ENCODE data around the gene WDR72.
"Not testable (repeated sequence)": the region's sequence is repeated elsewhere in the genome, so short reads cannot be mapped to it uniquely, and the experiment has no call there.

Gene WDR72

DNA sequence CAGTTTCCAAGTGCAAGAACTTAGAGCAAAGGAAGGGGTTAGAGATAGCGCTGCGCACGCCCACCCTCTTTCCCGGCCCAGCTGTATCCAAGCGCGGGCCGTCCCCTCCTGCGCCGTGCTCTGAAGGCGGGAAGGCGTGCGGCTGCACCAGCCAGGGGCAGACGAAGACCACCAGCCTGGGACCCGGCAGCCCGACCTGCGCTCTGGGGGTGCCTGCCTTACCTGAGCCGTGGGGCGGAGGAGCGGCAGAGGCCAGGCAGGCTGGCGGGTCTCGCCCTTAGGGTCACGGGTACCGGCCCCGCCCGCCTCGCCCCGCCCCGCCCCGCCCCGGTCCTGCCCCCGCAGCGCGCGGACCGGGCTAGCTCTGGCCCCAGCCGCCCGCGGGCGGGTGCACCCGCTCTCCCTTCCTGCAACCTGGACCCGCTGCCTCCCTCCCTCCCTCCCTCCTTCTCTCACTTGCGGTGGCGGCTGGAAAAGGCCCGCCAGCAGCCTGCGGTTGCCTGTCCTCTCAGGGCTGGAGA lies at the start of gene WDR72:
TSS of gene WDR72 (minus strand) at position 253 of the 521 bp plus-strand sequence. CDS start 26,514 bp downstream, outside the sequence.
- DNase-seq: no peak

DNA sequence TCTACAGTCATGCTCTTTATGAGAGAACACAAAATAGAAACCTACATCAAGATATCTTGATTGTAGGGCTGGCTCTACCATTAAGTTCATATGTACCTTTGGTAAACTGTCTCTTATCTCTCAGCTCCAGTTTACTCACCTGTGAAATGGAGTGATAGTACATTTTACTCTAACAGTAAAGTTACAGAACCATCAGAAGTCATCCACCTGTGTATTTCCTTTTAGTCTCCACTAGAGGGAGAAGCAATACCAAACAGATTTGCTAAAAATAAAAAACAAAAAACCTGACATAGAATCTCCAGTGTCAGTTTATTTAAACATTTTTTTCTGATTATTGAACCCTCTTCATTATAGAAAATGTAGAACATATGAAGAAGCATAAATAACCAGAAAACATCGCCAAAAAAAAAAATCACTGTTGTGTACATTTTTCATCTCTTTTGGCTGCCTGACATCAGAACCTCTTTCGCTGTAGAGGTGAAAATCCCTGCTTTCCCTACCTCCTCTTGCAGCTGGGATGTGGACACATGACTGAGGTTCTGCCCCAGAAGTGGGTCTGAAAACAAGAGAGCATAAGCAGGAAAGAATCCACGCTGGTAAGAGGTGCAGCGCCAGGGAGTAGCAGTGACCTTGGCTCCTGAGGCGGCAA lies 48.7 kb upstream of the WDR72 start:
- no peak for DNase-seq

DNA sequence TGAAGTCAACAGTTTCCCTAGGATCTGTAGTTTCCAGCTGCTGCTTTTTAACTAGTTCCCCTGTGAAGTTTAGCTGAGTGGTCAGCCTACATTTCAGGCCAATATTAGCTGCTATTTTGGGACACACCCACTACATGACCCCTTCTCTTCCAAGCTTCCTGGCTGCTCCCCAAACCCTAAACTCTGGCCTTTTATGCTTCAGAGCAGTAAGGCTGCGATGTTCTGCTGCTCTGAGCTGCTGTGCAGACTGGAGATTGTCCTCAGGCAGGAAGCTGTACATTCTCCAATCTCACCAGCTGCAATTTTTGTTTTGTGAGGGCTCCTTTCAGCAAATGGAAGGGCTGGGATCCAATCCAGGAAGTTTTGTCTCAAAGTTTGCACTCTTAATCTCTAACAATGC lies 48.0 kb upstream of the WDR72 start:
- DNase-seq: no peak

- no peak for DNase-seq
Observed at GRCh38 chr15:53802672-53803071, 43.2 kb upstream of the WDR72 start.

DNA sequence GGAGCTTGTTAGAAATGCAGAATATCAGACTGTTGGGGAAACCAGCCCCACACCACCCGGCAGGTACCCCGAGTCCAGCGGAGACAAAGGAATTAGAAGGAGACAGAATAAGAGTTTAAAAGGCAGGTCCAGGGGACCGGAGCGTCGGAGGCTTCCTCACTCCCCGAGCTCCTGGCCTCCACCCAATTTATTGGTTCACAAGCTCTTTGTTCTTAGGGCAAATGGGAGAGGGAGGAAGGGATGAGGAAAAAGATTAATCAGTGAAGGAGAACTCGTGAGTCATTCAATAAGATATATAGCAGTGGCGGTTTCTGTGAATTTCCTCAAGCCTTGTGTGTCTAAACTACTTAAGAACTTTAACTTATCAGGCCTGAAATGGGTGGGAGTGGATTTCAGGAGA lies 32.1 kb upstream of the WDR72 start:
- DNase-seq: no peak

- DNase-seq: no peak
Observed at GRCh38 chr15:53789654-53790375, 30.4 kb upstream of the WDR72 start.

DNA sequence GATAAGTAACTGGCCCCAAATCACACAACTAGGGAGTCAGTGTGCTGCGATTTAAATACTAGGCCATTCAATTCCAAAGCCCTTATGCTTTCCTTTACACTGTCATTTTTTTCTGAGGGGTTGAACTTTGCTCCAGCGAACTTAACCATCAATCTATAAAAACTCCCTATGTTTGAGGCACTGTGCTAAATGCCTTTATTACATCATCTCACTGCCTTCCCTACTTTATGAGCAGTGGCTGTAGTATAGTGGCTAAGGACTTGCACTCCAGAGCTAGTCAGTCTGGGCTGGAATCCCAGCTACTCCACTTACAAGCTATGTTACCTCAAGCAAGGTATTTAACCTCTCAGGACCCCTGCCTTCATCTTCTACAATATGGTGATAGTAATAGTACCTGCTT lies 26.9 kb upstream of the WDR72 start:
- no peak for DNase-seq

DNA sequence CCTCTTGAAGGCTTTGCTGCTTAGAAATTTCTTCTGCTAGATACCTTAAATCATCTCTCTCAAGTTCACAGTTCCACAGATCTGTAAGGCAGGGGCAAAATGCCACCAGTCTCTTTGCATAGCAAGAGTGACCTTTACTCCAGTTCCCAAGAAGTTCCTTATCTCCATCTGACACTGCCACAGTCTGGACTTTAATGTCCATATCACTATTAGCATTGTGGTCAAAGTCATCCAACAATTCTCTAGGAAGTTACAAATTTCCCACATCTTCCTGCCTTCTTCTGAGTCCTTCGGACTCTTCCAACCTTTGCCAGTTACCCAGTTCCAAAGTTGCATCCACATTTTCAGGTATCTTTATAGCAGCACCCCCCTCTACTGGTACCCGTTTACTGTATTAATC lies 25.8 kb upstream of the WDR72 start:
- not testable (repeated sequence) for DNase-seq

DNA sequence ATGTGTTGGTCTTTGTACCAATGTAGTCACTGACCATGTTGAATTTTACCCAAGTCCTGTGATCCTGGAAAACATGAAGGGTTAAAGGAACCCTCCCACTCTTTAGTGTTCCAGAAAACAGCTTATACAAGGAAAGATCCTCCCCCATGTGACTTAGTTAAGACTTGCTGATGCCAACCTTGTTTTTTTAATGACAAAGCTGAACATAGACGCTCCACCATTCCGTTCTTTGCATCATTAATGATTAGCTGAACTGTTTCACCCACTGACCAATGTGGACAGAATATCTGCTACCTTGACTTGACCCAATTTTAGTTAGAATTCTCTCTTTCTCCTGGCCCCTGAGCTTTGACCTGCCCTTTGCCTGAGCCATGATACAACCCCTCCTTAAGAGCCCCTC lies 3.5 kb upstream of the WDR72 start:
- DNase-seq: no peak

DNA sequence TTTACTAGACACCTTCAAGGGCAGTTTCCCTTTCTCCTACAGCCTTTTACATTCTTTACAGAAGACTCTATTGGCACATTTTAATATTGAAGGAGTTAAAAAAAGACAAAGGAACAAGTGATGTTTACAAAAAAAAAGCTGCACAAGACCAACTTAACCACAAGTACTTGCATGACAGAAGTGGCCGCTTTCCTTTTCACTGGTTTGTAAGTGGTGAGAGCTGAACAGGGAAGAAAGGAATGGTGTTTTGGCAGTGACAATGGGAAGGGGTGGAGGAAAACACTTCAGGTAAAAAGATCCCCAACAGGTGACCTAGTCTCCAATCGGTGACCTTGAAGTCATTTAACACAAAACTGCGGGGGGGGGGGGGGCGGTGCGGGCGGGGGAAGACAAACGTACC lies 1.1 kb downstream of the WDR72 start:
- DNase-seq: no peak

DNA sequence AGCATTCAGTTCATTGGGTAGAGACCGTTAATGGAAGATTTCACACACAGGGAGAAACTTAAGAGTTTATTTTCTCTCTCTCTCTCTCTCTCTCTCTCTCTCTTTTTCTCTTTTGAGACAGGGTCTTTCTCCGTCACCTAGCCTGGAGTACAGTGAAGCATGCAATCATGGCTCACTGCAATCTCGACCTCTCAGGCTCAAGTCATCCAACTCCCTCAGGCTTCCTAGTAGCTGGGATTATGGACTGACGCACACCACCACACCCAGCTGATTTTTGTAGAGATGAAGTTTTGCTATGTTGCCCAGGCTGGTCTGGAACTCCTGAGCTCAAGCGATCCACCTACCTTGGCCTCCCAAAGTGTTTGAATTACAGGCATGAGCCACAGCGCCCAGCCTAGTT lies 1.6 kb downstream of the WDR72 start:
- DNase-seq: no peak

- DNase-seq: no peak
Observed at GRCh38 chr15:53753813-53754212, 5.7 kb downstream of the WDR72 start.

- no peak for DNase-seq
Observed at GRCh38 chr15:53752406-53752805, 7.1 kb downstream of the WDR72 start.

DNA sequence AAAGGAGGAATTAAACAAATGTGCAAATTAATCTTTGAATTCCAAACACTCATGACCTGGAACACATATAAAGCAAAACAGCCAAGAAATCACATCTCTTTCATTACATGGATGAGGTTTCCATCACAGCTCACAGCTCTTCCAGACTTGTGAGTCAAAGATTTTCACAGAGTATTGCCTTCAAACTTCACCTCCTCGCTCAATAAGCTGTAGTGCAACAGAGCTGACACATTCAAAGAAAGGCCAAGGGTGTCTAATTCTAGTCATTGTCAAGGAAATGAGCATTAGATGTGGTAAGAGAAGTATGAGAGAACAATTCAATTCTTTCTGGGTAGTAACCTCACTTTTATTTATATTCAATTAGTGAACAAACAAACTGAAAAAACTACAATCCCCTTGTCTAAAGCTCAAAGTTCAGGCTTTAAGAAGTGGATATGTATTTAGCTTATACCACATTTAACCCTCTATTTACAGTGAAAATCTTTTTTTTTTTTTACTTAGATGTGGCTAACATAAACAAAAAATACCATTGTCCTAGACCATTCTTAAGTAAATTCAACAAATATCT lies 11.9 kb downstream of the WDR72 start:
- no peak for DNase-seq

DNA sequence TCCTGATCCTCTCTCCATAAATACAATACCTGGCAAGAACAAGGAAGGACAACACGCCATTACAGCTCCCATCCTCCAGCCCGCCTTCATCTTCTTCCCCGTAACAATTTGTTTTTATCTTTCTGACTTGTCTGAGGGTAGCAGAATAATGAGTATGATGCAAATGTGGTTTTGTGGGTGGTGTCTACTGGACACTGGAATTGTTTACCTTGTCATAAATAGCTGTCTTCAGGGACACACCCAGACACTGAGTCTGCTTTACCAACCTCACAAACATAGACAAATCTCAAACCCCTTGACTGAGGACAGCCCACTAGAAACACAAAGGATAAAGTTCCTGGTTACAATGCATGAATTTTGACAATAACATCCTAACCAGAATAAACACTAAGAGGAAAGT lies 13.4 kb downstream of the WDR72 start:
- DNase-seq: no peak

DNA sequence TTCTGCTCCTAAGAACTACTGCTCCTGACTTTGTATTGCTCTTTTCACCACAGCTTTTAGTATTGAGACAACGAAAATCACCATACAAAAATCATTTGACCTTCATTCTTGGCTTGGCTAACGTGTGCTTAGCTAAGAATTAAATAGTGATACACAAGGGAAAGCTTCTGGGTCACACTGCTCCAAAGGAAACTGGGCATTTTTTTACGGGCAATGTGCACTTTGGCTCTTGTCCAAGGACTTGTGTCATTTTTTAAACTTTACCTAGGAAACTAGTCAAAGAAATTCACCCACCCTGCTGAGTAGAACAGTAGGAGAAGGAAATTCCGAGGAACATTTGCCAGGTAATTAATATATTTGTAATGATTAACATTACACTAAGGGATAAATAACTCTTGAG lies 19.8 kb downstream of the WDR72 start:
- no peak for DNase-seq

- no peak for DNase-seq
Observed at GRCh38 chr15:53739187-53739586, 20.3 kb downstream of the WDR72 start.

GRCh38 chr15:53721334-53722087 lies 38.0 kb downstream of the WDR72 start:
- no peak for DNase-seq

DNA sequence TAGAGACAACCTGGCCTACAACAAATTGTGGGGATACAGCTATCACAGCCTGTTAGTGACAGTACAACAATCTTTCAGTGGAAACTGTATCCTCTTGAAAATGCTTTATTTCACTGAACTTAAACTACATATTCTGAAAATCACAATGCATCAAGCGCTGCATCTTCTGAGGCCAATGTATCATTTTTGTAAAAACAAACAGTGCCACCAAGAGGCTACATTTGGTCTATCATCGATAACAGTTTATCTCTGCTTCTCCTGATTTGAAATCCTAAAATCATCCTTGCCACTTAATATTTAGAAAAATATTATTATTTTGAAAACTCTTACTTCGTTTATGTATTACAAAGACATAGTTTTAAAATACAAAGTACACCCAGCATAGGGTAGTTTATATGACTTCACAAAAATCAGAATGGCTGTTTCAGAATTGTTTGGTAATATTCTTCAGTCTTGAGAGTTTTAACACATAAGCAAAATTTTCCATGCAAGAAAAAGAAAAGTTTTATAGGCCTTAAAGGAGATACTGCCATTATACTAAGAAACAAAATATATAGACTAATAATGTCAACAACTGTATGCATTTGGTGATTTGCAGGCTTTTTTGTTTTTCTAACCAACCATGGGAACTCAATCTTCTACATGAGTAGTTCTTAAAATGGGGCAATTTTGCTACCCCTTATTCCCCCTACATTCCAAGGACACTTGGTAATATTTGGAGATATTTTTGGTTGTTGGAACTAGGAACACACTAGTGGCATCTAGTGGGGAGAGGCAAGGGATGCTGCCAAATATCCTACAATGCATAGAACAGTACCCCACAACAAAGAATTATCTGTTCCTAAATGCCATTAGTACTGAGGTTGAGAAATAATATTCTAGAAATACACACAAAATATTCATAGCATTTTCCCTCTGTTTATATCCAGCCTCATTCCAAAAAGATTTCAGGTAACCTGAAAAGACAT lies 42.3 kb downstream of the WDR72 start:
- no peak for DNase-seq

GRCh38 chr15:53713218-53713617 lies 46.2 kb downstream of the WDR72 start:
- DNase-seq: no peak

DNA sequence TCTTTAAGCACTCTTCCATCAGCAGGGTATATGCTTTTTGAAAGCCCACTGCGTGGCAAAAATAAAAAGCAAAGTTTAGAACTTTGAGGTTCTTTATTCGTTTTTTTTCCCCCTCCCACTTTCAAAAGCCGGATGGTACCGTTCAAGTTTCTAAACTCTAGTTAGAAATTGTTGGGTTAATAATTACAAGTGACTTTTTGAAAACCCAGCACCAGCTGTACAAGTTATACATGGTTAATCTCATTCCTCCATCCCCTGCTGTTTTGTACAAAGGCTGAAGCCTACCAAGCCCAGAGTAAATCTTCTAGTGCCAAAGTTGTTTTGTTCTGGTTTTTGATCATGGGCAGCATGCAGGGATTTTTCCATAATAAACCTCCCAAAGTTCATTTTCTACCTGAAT lies 48.6 kb downstream of the WDR72 start:
- DNase-seq: no peak

GRCh38 chr15:53709821-53710220 lies 49.6 kb downstream of the WDR72 start:
- no peak for DNase-seq

Data from EL (cell line).